HG02798 (cell line): ENCODE data around the gene MAU2.

Experiments used
- ATAC-seq: cut with Tn5 transposase; IDR thresholded peaks from one replicate; pipeline ENCODE4 v1.9.1; 2021; ENCODE audit warnings: mild to moderate bottlenecking; ENCODE audit not compliant: unreplicated experiment, poor library complexity

The MAU2 gene

DNA sequence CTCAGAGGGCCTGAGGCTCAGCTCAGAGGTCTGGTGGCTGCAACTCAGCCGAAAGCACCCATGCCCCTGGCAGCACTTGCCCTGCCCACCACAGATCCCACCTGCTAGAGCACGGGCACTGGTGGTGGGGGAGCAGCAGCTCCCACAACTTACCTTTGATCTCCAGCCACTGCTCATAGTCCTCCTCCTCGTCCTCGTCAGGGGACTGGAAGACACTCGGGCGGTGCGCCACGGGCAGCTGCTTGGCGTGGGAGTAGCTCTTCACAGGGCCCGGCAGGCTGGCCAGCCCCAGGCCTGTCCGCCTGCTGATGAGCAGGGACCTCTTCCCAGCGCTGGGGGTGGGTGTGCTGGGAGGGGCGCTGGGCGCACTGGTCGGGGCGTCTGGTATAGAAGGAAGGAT is 14.9 kb upstream of the MAU2 start:
- no peak for ATAC-seq

GRCh38 chr19:19306191-19306590 is 14.4 kb upstream of the MAU2 start:
- ATAC-seq = no peak

GRCh38 chr19:19308373-19308772 is 12.3 kb upstream of the MAU2 start:
- no peak for ATAC-seq

- no peak for ATAC-seq
Observed at GRCh38 chr19:19315444-19315843, 5.2 kb upstream of the MAU2 start.

DNA sequence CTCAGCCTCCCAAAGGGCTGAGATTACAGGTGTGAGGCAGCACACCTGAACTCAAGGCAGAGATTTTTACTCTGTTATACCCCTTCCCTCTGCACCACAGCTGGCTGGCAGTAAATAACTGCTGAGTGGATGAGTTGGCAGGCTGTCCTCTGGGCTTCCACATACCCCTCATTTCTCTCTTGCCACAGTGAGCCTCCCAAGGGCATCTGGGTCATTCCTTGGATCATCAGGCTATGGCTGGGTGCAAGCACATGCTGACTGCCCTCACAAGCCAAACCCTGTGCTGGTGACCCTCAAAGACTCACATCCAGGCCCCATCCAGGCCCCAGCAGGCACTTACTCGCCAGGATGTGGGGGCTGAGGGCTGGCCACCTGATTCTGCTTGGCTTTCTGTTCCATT is 4.5 kb upstream of the MAU2 start:
- no peak for ATAC-seq

- ATAC-seq = no peak
Observed at GRCh38 chr19:19319732-19320360, 783 bp upstream of the MAU2 start.

DNA sequence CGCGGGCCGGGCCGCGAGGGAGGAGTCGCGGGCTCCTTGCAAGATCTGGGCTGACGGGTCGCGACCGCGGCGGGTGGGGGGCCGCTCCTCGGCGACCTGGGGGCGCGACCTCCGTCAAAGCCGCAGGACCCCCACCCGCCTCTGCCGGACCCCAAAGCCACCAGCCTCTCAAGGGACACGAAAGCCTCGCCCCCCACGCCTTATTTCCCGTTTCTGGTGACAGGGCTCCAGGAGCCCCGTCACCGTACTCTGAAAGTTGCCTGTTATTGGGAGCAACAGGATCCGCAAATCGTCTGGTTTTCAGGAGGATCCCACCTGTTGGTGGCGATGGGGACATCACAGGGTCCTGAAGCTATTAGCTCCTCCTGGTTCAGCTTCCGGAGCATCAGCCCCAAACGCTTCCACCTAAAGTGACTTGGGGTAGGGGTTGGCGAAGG is 530 bp downstream of the MAU2 start:
- ATAC-seq = no peak

DNA sequence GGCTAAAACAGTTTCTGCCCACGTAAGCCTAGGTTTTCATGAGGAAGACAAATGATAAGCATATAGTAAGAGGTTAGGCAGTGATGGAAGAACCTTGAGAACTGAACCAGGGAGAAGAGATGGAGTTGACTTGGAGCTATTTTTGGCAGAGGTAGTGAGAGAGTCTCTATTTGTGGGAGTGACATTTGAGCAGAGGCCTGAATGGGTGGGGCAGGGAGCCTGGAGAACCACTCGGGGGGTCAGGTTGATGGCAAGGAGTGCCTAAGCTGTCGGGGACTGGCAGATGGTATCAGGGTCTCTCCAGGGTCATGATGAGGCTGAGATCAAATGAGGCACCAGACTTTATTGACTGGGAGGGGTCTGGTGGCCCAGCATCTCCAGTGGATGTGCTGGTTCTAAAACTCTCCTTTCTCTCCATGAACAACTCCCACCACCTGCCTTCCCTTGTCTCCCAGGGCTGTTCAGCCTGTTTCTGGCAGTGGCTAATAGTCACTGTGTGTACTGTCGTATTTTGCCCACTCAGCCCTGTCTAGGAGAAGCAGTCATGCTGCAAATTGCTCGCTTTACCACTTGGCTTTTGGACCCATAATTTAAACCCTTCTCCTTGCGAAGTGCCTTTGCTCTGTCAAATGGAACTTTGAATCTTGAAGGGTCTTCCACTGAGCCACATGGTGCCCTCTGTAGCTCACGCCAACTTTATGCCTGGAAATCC is 3.6 kb downstream of the MAU2 start:
- ATAC-seq = no peak

GRCh38 chr19:19327672-19328071 is 7.0 kb downstream of the MAU2 start:
- no peak for ATAC-seq

DNA sequence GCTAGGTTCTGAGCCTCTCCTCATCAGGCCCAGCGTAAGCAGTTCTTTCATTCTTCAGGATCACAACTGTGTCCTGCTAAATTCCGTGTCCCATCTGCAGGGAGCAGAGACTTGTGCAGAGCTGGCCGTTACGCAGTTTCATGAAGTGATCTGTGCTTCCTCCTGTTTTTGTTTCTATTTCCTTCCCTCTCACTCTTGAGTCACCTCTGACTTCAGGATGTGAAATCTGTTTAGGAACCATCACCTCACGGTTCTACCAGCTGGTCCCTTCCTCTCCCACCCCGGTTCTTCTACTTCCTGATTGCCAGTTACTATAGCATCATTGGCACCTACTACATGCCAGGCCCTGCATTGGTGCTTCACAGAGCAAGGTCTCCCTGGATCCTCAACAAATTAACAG is 8.5 kb downstream of the MAU2 start:
- no peak for ATAC-seq

GRCh38 chr19:19334063-19334988 is 13.7 kb downstream of the MAU2 start:
- no peak for ATAC-seq

- ATAC-seq = no peak
Observed at GRCh38 chr19:19334989-19335344, 14.3 kb downstream of the MAU2 start.

GRCh38 chr19:19335408-19336158 is 15.0 kb downstream of the MAU2 start:
- ATAC-seq = no peak

DNA sequence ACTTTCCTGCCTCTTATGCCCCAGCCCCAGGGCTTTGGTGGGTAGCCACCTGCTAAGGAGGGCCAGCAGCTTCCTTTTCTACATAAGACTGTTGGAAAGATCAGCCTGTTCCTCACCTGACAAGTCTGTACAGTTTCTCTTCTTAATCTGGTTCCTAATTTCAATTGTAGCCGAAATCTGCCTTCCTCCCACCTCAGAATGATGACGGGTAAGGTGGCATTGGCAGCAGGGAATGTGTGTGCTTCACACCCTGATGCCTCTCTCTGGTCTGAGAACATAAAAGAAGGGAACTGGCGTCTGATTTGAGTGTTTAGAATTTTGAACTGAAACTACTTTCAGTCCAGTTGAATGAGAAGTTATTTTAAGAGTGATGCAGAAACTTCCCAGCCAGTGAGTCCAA is 16.0 kb downstream of the MAU2 start:
- ATAC-seq = no peak

GRCh38 chr19:19337120-19337519 is 16.5 kb downstream of the MAU2 start:
- no peak for ATAC-seq

DNA sequence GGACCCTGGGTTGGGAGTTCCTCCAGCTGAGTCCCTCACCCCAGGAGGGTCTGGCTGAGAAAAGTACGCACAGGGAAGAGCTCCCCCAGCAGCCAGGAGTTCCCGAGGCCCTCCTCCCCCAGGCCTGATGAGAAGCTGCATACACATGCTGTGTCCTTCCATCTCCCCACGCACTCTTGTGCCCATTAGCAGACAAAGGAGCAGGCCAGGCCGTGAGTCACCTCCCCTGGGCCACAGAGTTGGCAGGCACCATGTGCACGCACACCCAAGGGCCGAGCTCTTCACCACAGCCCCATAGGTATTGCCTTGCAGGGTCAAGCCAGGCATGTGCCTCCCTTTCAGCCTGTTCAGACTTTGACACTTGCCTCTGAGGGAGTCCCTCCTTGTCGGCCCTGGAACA is 17.5 kb downstream of the MAU2 start:
- no peak for ATAC-seq

- ATAC-seq = no peak
Observed at GRCh38 chr19:19341026-19341425, 20.4 kb downstream of the MAU2 start.

DNA sequence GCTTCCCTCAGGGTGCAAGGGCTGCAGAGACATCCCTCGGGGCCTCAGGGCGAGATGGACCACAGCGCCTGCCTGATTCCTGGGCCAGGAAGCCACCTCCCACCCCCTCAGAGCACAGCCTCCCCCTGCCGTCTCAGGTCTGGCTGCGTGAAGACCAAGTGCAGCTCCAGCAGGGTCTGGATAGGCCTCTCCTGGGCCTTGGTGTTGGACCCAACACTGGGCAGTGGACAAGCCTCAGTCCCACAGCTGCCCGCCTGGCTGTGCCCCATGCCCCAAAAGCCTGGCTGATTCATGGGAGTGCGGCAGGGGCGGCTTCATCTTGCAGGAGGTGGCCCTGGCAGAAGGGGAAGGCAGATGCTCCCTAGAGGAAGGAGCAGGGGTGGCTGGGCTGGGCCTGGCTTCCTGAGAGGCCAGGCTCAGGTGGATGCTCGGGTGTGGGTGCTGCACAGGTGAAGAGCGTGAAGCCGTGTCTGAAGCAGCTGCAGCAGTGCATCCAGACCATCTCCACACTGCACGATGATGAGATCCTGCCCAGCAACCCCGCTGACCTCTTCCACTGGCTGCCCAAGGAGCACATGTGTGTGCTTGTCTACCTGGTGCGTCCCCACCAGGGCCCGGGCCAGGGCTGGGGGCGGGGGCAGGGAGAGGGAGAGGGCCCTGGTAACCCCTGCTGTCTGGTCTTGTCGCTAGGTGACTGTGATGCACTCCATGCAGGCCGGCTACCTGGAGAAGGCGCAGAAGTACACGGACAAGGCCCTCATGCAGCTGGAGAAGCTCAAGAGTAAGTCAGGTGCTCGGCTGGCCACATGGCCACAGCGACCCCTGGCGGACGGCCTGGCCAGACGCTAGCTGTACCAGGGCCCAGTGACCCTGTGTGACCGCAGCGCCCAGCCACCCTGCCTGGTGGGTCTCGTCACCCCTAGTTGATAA is 21.7 kb downstream of the MAU2 start:
- ATAC-seq = no peak

DNA sequence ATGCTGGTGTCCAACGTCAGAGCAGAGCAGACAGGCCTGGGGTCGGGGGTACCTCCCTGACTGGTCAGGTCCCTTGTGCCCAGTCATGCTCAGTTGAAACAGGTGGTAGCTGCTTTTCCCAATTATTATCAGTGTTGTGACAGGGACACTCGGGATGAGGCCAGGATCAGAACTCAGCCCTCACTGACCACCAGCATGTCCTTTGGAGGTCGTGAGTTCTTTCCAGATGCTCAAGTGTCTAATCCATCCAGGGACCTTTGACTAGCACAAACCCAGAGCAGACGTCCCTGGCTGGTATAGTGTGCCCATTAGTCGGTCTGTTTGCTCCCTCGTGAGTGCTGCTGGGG is 22.4 kb downstream of the MAU2 start:
- no peak for ATAC-seq

GRCh38 chr19:19343762-19344161 is 23.1 kb downstream of the MAU2 start:
- ATAC-seq = no peak
